Left renal cortex interstitium (tissue), 4 donors: ENCODE results near the gene TPPP3. TPM values are rescaled to one million over a fixed set of nuclear protein-coding genes. Genes with fewer than 3 reads are reported as not detected.
"Not testable (repeated sequence)": the region's sequence is repeated elsewhere in the genome, so short reads cannot be mapped to it uniquely, and the experiment has no call there.

Source experiments
- DNase-seq, 4 donors: peaks; one replicate each; pipeline ENCODE4 v3.0.0-alpha.2; 2013; ENCODE audit warnings: low read depth in 4 of 4, low spot score in 2 of 4, missing footprints in 1 of 4
- polyA plus RNA-seq, 4 donors: library from polyadenylated mRNA; unstranded; fragments of 120-200 nt; gene quantifications; one replicate each; pipeline ENCODE4 v1.2.1, GENCODE V29; 2013; ENCODE audit not compliant: insufficient read length in 4 of 4

TPPP3 gene
- polyA plus RNA-seq, 4 donors: 52.9 to 79.1 (median 57.8) TPM

GRCh38 chr16:67356396-67356795, 36.9 kb downstream of the TPPP3 start:
- DNase-seq: peak; percentile 30 to 66 (median 62)

GRCh38 chr16:67352463-67352862, 40.8 kb downstream of the TPPP3 start:
- not testable (repeated sequence) for DNase-seq

GRCh38 chr16:67350324-67350723, 43.0 kb downstream of the TPPP3 start:
- no peak for DNase-seq

- DNase-seq: no peak
Observed at GRCh38 chr16:67349172-67349571, 44.1 kb downstream of the TPPP3 start.

- DNase-seq: no peak
Observed at GRCh38 chr16:67346341-67346740, 47.0 kb downstream of the TPPP3 start.

GRCh38 chr16:67345401-67345800, 47.9 kb downstream of the TPPP3 start:
- no peak for DNase-seq

- DNase-seq: no peak
Observed at GRCh38 chr16:67342616-67343015, 50.7 kb downstream of the TPPP3 start.

GRCh38 chr16:67341250-67341649, 52.0 kb downstream of the TPPP3 start:
- no peak for DNase-seq

Other genes starting within 250 kb of the TPPP3 start
- gene B3GNT9, start 242.5 kb downstream of the TPPP3 start, polyA plus RNA-seq: 10 to 100 TPM in 3 of 4 donors, 1 to 10 TPM in 1; 7.5 to 15.1 (median 10.4) TPM
- gene TRADD, start 233.6 kb downstream of the TPPP3 start, polyA plus RNA-seq: 1 to 10 TPM; 4.3 to 7.0 (median 6.1) TPM
- gene FBXL8, start 233.5 kb downstream of the TPPP3 start, polyA plus RNA-seq: 1 to 10 TPM; 1.3 to 2.8 (median 1.9) TPM
- 1 to 10 TPM; 1.2 to 3.2 (median 1.6) TPM for gene HSF4, start 228.8 kb downstream of the TPPP3 start, polyA plus RNA-seq
- gene NOL3, start 223.0 kb downstream of the TPPP3 start, polyA plus RNA-seq: 1 to 10 TPM; 3.6 to 8.3 (median 6.0) TPM
- 10 to 100 TPM; 23.9 to 68.7 (median 45.6) TPM for gene MATCAP1, start 209.5 kb downstream of the TPPP3 start, polyA plus RNA-seq
- gene EXOC3L1, start 203.4 kb downstream of the TPPP3 start, polyA plus RNA-seq: 1 to 10 TPM; 4.9 to 7.8 (median 6.7) TPM
- gene E2F4, start 201.3 kb downstream of the TPPP3 start, polyA plus RNA-seq: 10 to 100 TPM; 53.3 to 79.1 (median 62.8) TPM
- 1 to 10 TPM; 5.7 to 7.7 (median 6.3) TPM for gene ELMO3, start 194.4 kb downstream of the TPPP3 start, polyA plus RNA-seq
- 10 to 100 TPM; 41.0 to 55.0 (median 44.0) TPM for gene TMEM208, start 166.4 kb downstream of the TPPP3 start, polyA plus RNA-seq
- gene FHOD1, start 146.0 kb downstream of the TPPP3 start, polyA plus RNA-seq: 10 to 100 TPM; 28.9 to 52.4 (median 43.5) TPM
- 1 to 10 TPM; 2.3 to 5.9 (median 4.5) TPM for gene SLC9A5, start 144.5 kb downstream of the TPPP3 start, polyA plus RNA-seq
- gene PLEKHG4, start 114.0 kb downstream of the TPPP3 start, polyA plus RNA-seq: 10 to 100 TPM; 10.4 to 22.6 (median 15.2) TPM
- gene KCTD19, start 66.8 kb downstream of the TPPP3 start, polyA plus RNA-seq: 1 to 10 TPM in 3 of 4 donors, under 1 TPM in 1; 0.95 to 2.5 (median 1.6) TPM
- 10 to 100 TPM in 1 of 4 donors, 1 to 10 TPM in 3; 2.4 to 10.5 (median 4.7) TPM for gene LRRC36, start 66.7 kb downstream of the TPPP3 start, polyA plus RNA-seq
- gene ZDHHC1, start 23.0 kb upstream of the TPPP3 start, polyA plus RNA-seq: 10 to 100 TPM; 12.6 to 19.0 (median 16.0) TPM
- 10 to 100 TPM; 52.7 to 71.9 (median 58.4) TPM for gene HSD11B2, start 37.6 kb upstream of the TPPP3 start, polyA plus RNA-seq
- 10 to 100 TPM; 89.4 to 94.5 (median 92.3) TPM for gene ATP6V0D1, start 87.7 kb upstream of the TPPP3 start, polyA plus RNA-seq
- gene AGRP, start 90.0 kb upstream of the TPPP3 start, polyA plus RNA-seq: under 1 TPM in 3 of 4 donors, not detected in 1; 0.18 to 0.47 (median 0.39) TPM
- gene RIPOR1, start 135.3 kb upstream of the TPPP3 start, polyA plus RNA-seq: 100 to 1,000 TPM in 3 of 4 donors, 10 to 100 TPM in 1; 99.1 to 148 (median 143) TPM
- gene CTCF, start 169.0 kb upstream of the TPPP3 start, polyA plus RNA-seq: 10 to 100 TPM; 76.1 to 83.1 (median 78.7) TPM